Measurements from ENCODE around the gene HECTD3. TPM values are rescaled to one million over a fixed set of nuclear protein-coding genes. Genes with fewer than 3 reads are reported as not detected.

Gene HECTD3
- total and polyA plus RNA-seq, 2 of the 4 experiments (the other 2 are of a cell fraction) = 12.2 to 39.5 TPM

DNA sequence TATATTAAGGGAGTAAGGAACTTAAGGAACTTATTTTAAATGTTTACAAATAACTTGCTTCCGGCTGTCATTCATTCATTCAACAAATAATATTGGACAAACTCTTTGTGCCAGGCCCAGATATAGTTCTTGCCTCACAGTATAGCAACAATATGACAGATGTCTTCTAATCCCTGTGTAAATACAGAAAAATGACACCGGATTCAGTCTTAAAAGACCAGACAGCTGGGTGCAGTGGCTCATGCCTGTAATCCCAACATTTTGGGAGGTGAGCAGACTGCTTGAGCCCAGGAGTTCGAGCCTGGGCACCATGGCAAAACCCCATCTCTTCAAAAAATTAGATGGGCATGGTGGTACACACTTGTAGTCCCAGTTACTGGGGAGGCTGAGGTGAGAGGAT, 48.4 kb downstream of the HECTD3 start:
- Histone ChIP-seq H3K9ac (ENCODE audit: low read depth, low read length) (no peak overlapping the region), H3K9me1 (ENCODE audit: insufficient read depth, low read length) (no peaks in the 10 kb centered on the region), H2AFZ (replicated peaks; ENCODE audit: low read length, poor library complexity) (no peak overlapping the region), H3K4me1 (ENCODE audit: control insufficient read depth, insufficient read depth, low read length) (0 out of 2 replicates have a peak, but pooled peaks cover 2% of the 10 kb centered on the region), H3K14ac (replicated peaks; ENCODE audit: low read depth, low read length) (no peak overlapping the region), H2AK5ac (ENCODE audit: low read depth, low read length) (no peak overlapping the region), H3K9me3 (ENCODE audit: control insufficient read depth, insufficient read depth, low read length) (no peaks in the 10 kb centered on the region), H2BK15ac (ENCODE audit: low read depth, low read length) (no peak overlapping the region), H3K27ac (ENCODE audit: insufficient read depth, low read length) (no peak overlapping the region), H3K18ac (ENCODE audit: low read depth, low read length) (no peak overlapping the region), H2BK5ac (ENCODE audit: low read depth, low read length, poor library complexity, severe bottlenecking) (no peak overlapping the region), H3K36me3 (ENCODE audit: control insufficient read depth, insufficient read depth, low read length) (peaks cover 5% of the 10 kb centered on the region), H3K4me3 (ENCODE audit: insufficient read depth, low read depth, low read length) (no peak overlapping the region), H4K91ac (ENCODE audit: insufficient read depth, low read depth, low read length) (no peak overlapping the region), H4K5ac (ENCODE audit: low read depth, low read length) (no peak overlapping the region), H2BK120ac (ENCODE audit: low read depth, low read length) (no peak overlapping the region), H4K8ac (ENCODE audit: low read depth in 2 of 2, low read length in 2 of 2) (no peak overlapping the region), H3K79me1 (ENCODE audit: low read depth in 1 of 2, low read length in 2 of 2) (peaks cover 7 to 21% of the 10 kb centered on the region in 2 experiments), H3K4ac (ENCODE audit: low read depth, low read length) (no peak overlapping the region), H2BK20ac (ENCODE audit: low read depth, low read length) (no peak overlapping the region), H3K23ac (ENCODE audit: low read depth, low read length) (no peak overlapping the region), H3K56ac (ENCODE audit: extremely low read depth, insufficient read depth, low read length) (no peak overlapping the region), H3K4me2 (ENCODE audit: low read depth, low read length) (no peak overlapping the region), H4K20me1 (ENCODE audit: insufficient read depth, low read length) (no peaks in the 10 kb centered on the region), H3K27me3 (ENCODE audit: control insufficient read depth, insufficient read depth, low read length) (no peaks in the 10 kb centered on the region), H2AK9ac (replicated peaks; ENCODE audit: low read depth, low read length, poor library complexity) (no peak overlapping the region)
- intact Hi-C loops (cut with micrococcal nuclease) (no loop called here), in situ Hi-C loops (cut with MboI; ENCODE audit: low sequenced_read_pairs) (no loop called here), dilution Hi-C loops (cut with HindIII; ENCODE audit: low sequenced_read_pairs, unreplicated experiment) (no loop called here)
- ATAC-seq (ENCODE audit: low read depth) = no peak
- DNase-seq = no peak
- ChIA-PET POLR2A (ENCODE audit: unreplicated experiment) (no interaction called here), CTCF (no interaction called here)
- TF ChIP-seq BHLHE40 (IDR thresholded peaks at IDR 0.05; ENCODE audit: low read depth, low read length) (no peak), POLR2A (IDR thresholded peaks at IDR 0.05; ENCODE audit: low read depth, low read length) (no peak), MAZ (IDR thresholded peaks at IDR 0.05; ENCODE audit: borderline replicate concordance, low read depth, low read length) (no peak), CEBPB (IDR thresholded peaks at IDR 0.05; ENCODE audit: low read depth, low read length) (no peak), MXI1 (IDR thresholded peaks at IDR 0.05; ENCODE audit: borderline replicate concordance, low read depth, low read length) (no peak), RFX5 (IDR thresholded peaks at IDR 0.05; ENCODE audit: low read depth, low read length) (no peak), SMC3 (IDR thresholded peaks at IDR 0.05; ENCODE audit: low read depth, low read length) (no peak), FOS (IDR thresholded peaks at IDR 0.05; ENCODE audit: low read depth, low read length) (no peak), RAD21 (IDR thresholded peaks at IDR 0.05; ENCODE audit: low read length) (no peak), NFE2L2 (IDR thresholded peaks at IDR 0.05; ENCODE audit: low read depth, low read length) (no peak), CHD1 (IDR thresholded peaks at IDR 0.05; ENCODE audit: low read depth, low read length) (no peak), RCOR1 (IDR thresholded peaks at IDR 0.05; ENCODE audit: insufficient replicate concordance, low read length) (no peak), MAFK (IDR thresholded peaks at IDR 0.05; ENCODE audit: low read depth, low read length) (no peak)
- TF ChIP-seq, protein P1, sequence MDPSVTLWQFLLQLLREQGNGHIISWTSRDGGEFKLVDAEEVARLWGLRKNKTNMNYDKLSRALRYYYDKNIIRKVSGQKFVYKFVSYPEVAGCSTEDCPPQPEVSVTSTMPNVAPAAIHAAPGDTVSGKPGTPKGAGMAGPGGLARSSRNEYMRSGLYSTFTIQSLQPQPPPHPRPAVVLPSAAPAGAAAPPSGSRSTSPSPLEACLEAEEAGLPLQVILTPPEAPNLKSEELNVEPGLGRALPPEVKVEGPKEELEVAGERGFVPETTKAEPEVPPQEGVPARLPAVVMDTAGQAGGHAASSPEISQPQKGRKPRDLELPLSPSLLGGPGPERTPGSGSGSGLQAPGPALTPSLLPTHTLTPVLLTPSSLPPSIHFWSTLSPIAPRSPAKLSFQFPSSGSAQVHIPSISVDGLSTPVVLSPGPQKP (IDR thresholded peaks at IDR 0.05; ENCODE audit: borderline replicate concordance, low read depth, low read length) = no peak
- TF ChIP-seq, protein P2, sequence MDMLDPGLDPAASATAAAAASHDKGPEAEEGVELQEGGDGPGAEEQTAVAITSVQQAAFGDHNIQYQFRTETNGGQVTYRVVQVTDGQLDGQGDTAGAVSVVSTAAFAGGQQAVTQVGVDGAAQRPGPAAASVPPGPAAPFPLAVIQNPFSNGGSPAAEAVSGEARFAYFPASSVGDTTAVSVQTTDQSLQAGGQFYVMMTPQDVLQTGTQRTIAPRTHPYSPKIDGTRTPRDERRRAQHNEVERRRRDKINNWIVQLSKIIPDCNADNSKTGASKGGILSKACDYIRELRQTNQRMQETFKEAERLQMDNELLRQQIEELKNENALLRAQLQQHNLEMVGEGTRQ (IDR thresholded peaks at IDR 0.05; ENCODE audit: low read depth, low read length) = no peak
- TF ChIP-seq, protein P3, sequence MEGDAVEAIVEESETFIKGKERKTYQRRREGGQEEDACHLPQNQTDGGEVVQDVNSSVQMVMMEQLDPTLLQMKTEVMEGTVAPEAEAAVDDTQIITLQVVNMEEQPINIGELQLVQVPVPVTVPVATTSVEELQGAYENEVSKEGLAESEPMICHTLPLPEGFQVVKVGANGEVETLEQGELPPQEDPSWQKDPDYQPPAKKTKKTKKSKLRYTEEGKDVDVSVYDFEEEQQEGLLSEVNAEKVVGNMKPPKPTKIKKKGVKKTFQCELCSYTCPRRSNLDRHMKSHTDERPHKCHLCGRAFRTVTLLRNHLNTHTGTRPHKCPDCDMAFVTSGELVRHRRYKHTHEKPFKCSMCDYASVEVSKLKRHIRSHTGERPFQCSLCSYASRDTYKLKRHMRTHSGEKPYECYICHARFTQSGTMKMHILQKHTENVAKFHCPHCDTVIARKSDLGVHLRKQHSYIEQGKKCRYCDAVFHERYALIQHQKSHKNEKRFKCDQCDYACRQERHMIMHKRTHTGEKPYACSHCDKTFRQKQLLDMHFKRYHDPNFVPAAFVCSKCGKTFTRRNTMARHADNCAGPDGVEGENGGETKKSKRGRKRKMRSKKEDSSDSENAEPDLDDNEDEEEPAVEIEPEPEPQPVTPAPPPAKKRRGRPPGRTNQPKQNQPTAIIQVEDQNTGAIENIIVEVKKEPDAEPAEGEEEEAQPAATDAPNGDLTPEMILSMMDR (conservative IDR thresholded peaks at IDR 0.05; ENCODE audit: low read depth, low read length) = no peak
- WGBS, 2 experiments (ENCODE audit: extremely low coverage in 2 of 2, insufficient read length in 1 of 2) = no CpG with 5 or more reads among the region's 3 CpGs
- BruUV-seq (replicated peaks) = no TSS peak

Measured in IMR-90 (cell line).